ENCODE measurements around the gene GCFC2. TPM values are rescaled to one million over a fixed set of nuclear protein-coding genes. Genes with fewer than 3 reads are reported as not detected.
A peak's percentile ranks its signal among the peaks of the same experiment; 100 is the strongest.

GCFC2 gene
- total RNA-seq, 1 donor from 2014 or later: 13.0 TPM

GRCh38 chr2:75647771-75648170, 62.9 kb downstream of the GCFC2 start:
- Mint-ChIP-seq H3K9me3 (ENCODE audit: unreplicated experiment) (no peaks in the 10 kb centered on the region), H3K27ac (ENCODE audit: unreplicated experiment) (peak overlapping the region; percentile 89), H3K4me3 (ENCODE audit: unreplicated experiment) (peak overlapping the region; percentile 96), H3K27me3 (ENCODE audit: unreplicated experiment) (peaks cover 4% of the 10 kb centered on the region), H3K4me1 (ENCODE audit: unreplicated experiment) (peaks cover 2% of the 10 kb centered on the region), H3K36me3 (ENCODE audit: low read depth, unreplicated experiment) (peaks cover 15% of the 10 kb centered on the region)
- TF ChIP-seq CTCF (IDR thresholded peaks at IDR 0.05; ENCODE audit: unreplicated experiment): no peak
- no peak for DNase-seq (ENCODE audit: low spot score)

- no peak for TF ChIP-seq CTCF (IDR thresholded peaks at IDR 0.05; ENCODE audit: unreplicated experiment)
- Mint-ChIP-seq H3K4me3 (ENCODE audit: unreplicated experiment) (peak within 1 kb of the TSS; percentile 96), H3K27ac (ENCODE audit: unreplicated experiment) (peak within 1 kb of the TSS; percentile 89), H3K9me3 (ENCODE audit: unreplicated experiment) (no peaks in the 10 kb centered on the region), H3K4me1 (ENCODE audit: unreplicated experiment) (peaks cover 2% of the 10 kb centered on the region), H3K27me3 (ENCODE audit: unreplicated experiment) (peaks cover 4% of the 10 kb centered on the region), H3K36me3 (ENCODE audit: low read depth, unreplicated experiment) (peaks cover 15% of the 10 kb centered on the region)
- DNase-seq (ENCODE audit: low spot score): peak; percentile 75
Measured at GRCh38 chr2:75646583-75647425, 63.9 kb downstream of the GCFC2 start, which contains the start of gene MRPL19. TSS of gene MRPL19 (plus strand) at chr2:75646783. CDS start at chr2:75646808, 25 bp downstream.

- Mint-ChIP-seq H3K27ac (ENCODE audit: unreplicated experiment) (peak overlapping the region; percentile 76), H3K9me3 (ENCODE audit: unreplicated experiment) (no peaks in the 10 kb centered on the region), H3K4me3 (ENCODE audit: unreplicated experiment) (peak overlapping the region; percentile 96), H3K4me1 (ENCODE audit: unreplicated experiment) (peaks cover 5% of the 10 kb centered on the region), H3K36me3 (ENCODE audit: low read depth, unreplicated experiment) (peaks cover 12% of the 10 kb centered on the region), H3K27me3 (ENCODE audit: unreplicated experiment) (peaks cover 4% of the 10 kb centered on the region)
- no peak for TF ChIP-seq CTCF (IDR thresholded peaks at IDR 0.05; ENCODE audit: unreplicated experiment)
- no peak for DNase-seq (ENCODE audit: low spot score)
Measured at GRCh38 chr2:75646090-75646582, 64.6 kb downstream of the GCFC2 start.

DNA sequence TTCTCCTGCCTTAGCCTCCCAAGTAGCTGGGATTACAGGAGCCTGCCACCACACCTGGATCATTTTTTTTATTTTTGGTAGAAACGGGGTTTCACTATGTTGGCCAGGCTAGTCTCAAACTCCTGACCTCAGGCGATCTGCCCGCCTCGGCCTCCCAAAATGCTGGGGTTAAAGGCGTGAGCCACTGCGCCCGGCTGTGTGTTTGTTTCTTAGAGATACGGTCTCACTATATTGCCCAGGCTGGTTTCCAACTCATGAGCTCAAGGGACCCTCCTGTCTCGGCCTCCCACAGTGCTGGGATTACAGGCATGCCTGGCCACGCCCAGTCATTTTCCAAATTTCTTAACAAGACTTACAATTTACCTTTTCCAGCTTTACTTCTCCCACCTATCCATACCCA, 65.1 kb downstream of the GCFC2 start:
- peaks cover 4% of the 10 kb centered on the region for H3K27me3 Mint-ChIP-seq (ENCODE audit: unreplicated experiment)
- no peaks in the 10 kb centered on the region for H3K9me3 Mint-ChIP-seq (ENCODE audit: unreplicated experiment)
- no peak for TF ChIP-seq CTCF (IDR thresholded peaks at IDR 0.05; ENCODE audit: unreplicated experiment)
- peak overlapping the region; percentile 96 for H3K4me3 Mint-ChIP-seq (ENCODE audit: unreplicated experiment)
- H3K27ac Mint-ChIP-seq (ENCODE audit: unreplicated experiment): no peak overlapping the region
- DNase-seq (ENCODE audit: low spot score): no peak
- peaks cover 9% of the 10 kb centered on the region for H3K4me1 Mint-ChIP-seq (ENCODE audit: unreplicated experiment)
- peaks cover 11% of the 10 kb centered on the region for H3K36me3 Mint-ChIP-seq (ENCODE audit: low read depth, unreplicated experiment)

DNA sequence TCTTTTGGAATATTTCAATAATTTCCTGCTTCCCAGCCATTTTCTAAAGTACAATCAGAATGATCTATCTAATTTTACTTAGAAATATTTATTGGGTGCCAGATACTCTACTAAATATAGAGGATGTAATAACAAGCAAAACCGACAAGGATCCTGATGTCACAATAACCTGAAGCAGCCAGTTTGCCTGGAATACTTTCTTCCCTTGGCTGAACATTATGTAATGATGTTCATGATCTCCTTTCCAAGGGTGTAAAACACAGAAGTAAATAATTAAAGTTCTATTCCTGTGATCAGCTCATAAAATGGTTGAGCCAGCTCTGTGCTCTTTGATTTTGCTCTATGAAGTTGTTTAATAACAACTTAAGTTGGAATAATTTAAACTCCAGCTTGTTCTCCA, 66.7 kb downstream of the GCFC2 start:
- H3K36me3 Mint-ChIP-seq (ENCODE audit: low read depth, unreplicated experiment): no peaks in the 10 kb centered on the region

More for the DNA sequence above, 66.7 kb downstream of the GCFC2 start:
- H3K4me3 Mint-ChIP-seq (ENCODE audit: unreplicated experiment): no peak overlapping the region
- peaks cover 4% of the 10 kb centered on the region for H3K27me3 Mint-ChIP-seq (ENCODE audit: unreplicated experiment)
- DNase-seq (ENCODE audit: low spot score): no peak
- no peak for TF ChIP-seq CTCF (IDR thresholded peaks at IDR 0.05; ENCODE audit: unreplicated experiment)
- no peak overlapping the region for H3K27ac Mint-ChIP-seq (ENCODE audit: unreplicated experiment)
- H3K4me1 Mint-ChIP-seq (ENCODE audit: unreplicated experiment): peaks cover 10% of the 10 kb centered on the region
- H3K9me3 Mint-ChIP-seq (ENCODE audit: unreplicated experiment): no peaks in the 10 kb centered on the region
